ENCODE data around the gene PRKG1.

GRCh38 chr10:51159841-51160240, 85.6 kb downstream of the PRKG1 start:
- no peak for TF ChIP-seq GABPA (IDR thresholded peaks at IDR 0.05; ENCODE audit: low read depth)
- TF ChIP-seq CTCF (IDR thresholded peaks at IDR 0.05; ENCODE audit: insufficient read depth, low read length), result no peak

Measured in HL-60 (cell line).